Karpas-422 (cell line): ENCODE data around the gene SLTM. TPM values are rescaled to one million over a fixed set of nuclear protein-coding genes. Genes with fewer than 3 reads are reported as not detected.

Source experiments
- DNase-seq: peaks from one replicate; pipeline ENCODE4 v3.0.0-alpha.2; 2015
- H2AFZ ChIP-seq: fragments of 200-600 bp; sonication (generic); 2 replicates; pipeline ENCODE4 v1.6.1; 2014; ENCODE audit warnings: antibody characterized with exemption, low read length, mixed read lengths
- H3K27ac ChIP-seq: fragments of 200-600 bp; sonication (generic); 2 replicates; pipeline ENCODE4 v1.5.1; 2014; ENCODE audit warnings: mild to moderate bottlenecking, low read length, moderate library complexity
- H3K27me3 ChIP-seq: fragments of 200-600 bp; sonication (generic); 2 replicates; pipeline ENCODE4 v1.6.1; 2014; ENCODE audit warnings: low read length, mixed read lengths
- H3K36me3 ChIP-seq: fragments of 200-600 bp; sonication (generic); 2 replicates; pipeline ENCODE4 v1.6.1; 2014; ENCODE audit warnings: low read length, mixed read lengths; ENCODE audit not compliant: insufficient read depth
- H3K4me1 ChIP-seq: fragments of 200-600 bp; sonication (generic); 2 replicates; pipeline ENCODE4 v1.6.1; 2014; ENCODE audit warnings: mild to moderate bottlenecking, low read length, mixed read lengths
- H3K4me2 ChIP-seq: fragments of 200-600 bp; sonication (generic); 2 replicates; pipeline ENCODE4 v1.6.1; 2014; ENCODE audit warnings: low read length, low read depth, mild to moderate bottlenecking; ENCODE audit not compliant: poor library complexity, severe bottlenecking
- H3K4me3 ChIP-seq: fragments of 200-600 bp; sonication (generic); 2 replicates; pipeline ENCODE4 v1.5.1; 2014; ENCODE audit warnings: mild to moderate bottlenecking, antibody characterized with exemption, low read length, mixed read lengths
- H3K79me2 ChIP-seq: fragments of 200-600 bp; sonication (generic); 2 replicates; pipeline ENCODE4 v1.6.1; 2014; ENCODE audit warnings: mild to moderate bottlenecking, low read length, mixed read lengths
- H3K9ac ChIP-seq: fragments of 200-600 bp; sonication (generic); 2 replicates; pipeline ENCODE4 v1.6.0; 2014; ENCODE audit warnings: low read length
- H3K9me2 ChIP-seq: fragments of 200-600 bp; sonication (generic), shearing (Covaris generic); replicated peaks from 2 replicates; pipeline ENCODE4 v1.6.0; 2014; ENCODE audit warnings: mild to moderate bottlenecking, low read length, moderate library complexity; ENCODE audit not compliant: insufficient read depth
- H3K9me3 ChIP-seq: fragments of 300-700, 200-600 bp; sonication (generic); 2 replicates; pipeline ENCODE4 v1.6.1; 2014; ENCODE audit warnings: low read length, mixed read lengths
- H4K20me1 ChIP-seq: fragments of 200-600 bp; sonication (generic); 2 replicates; pipeline ENCODE4 v1.6.1; 2014; ENCODE audit warnings: mild to moderate bottlenecking, antibody characterized with exemption, low read length, low read depth; ENCODE audit not compliant: insufficient read depth
- total RNA-seq: library from RNA; depleted of rRNA; stranded (reverse); fragments of >200 nt; shearing (Covaris generic); gene quantifications from 2 replicates; pipeline ENCODE4 v1.2.3, GENCODE V29; 2014; ENCODE audit warnings: low replicate concordance; rRNA removed

The SLTM gene
- total RNA-seq, result 119 and 153 TPM in 2 replicates

DNA sequence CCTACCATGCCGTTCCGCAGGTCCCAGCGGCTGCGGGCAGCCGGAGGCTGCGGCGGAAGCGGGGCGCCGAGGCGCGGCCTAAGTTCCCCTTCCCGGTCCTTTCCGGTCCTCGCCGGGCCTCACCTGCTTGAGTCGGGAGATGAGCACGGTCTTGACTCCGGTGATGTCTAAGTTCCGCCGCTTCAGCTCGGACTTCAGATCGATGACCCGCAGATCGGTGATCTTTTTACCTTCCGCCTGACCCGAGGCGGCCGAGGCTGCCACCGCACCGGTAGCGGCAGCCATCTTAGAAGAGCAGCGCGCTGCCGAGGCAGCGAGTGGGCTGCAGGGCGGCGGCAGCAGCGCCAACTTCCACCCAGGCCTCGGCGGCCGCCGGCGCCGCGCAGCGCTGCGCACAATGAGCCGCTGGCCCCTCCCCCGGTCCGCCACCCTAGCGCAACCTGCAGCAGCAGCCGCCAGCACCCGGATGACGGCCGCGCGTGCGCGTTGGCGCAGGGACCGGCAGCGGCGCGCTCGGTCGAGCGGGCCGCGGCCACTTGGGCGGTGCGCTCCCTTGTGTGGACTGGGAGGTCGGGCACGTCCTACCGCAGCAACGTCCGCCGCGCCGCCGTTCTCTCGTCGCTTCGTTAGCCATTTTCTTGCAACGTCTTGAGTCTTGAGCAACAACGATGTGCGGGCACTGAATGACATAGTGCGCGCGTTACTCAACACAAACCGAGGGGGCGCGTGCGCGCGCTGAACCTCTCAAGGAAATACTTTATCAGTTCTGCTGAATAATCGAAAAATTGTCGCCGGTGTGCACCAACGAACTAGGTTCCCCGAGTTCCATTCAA lies at the start of gene SLTM:
SLTM (minus strand) TSS at position 399 of the 833 bp plus-strand sequence; CDS start at position 285, 114 bp downstream.
- Histone ChIP-seq H3K9ac (peak within 1 kb of the TSS; percentile 93), H3K27me3 (no peaks in the 10 kb centered on the region), H3K79me2 (peaks cover 48% of the 10 kb centered on the region), H3K4me1 (peaks cover 23% of the 10 kb centered on the region), H3K27ac (peak within 1 kb of the TSS; percentile 92), H3K9me2 (no peaks in the 10 kb centered on the region), H2AFZ (peak within 1 kb of the TSS; percentile 85), H3K36me3 (peaks cover 18% of the 10 kb centered on the region; the same call in 1 of the 2 replicates), H3K9me3 (no peaks in the 10 kb centered on the region), H4K20me1 (no peaks in the 10 kb centered on the region), H3K4me2 (peak within 1 kb of the TSS; percentile 98), H3K4me3 (peak within 1 kb of the TSS; percentile 95)
- peak; percentile 96 for DNase-seq

DNA sequence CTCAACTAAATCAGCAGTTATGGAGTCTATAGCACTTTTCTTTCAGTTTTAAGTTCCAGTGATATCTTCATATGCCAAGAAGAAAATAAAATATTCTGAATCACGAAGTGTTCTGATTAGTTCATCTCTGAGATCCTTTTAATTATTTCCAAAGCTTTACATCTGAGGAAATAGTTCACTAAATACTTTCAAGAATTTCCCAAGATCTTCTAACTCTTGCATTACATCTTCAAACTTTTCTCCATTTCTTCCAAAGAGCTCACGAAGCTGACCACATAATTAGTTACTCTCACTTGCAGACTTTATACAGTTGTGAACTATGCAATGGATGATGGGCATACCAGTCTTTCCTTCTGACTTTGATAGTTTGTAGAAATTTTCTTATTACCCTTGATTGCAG lies 49.8 kb upstream of the SLTM start:
- Histone ChIP-seq H3K27ac (no peak overlapping the region), H3K4me2 (no peak overlapping the region), H2AFZ (no peak overlapping the region), H3K4me3 (no peak overlapping the region), H3K4me1 (peaks cover 40% of the 10 kb centered on the region), H3K36me3 (no peaks in the 10 kb centered on the region), H4K20me1 (peaks cover 2% of the 10 kb centered on the region; the same call in 1 of the 2 replicates), H3K9me3 (no peaks in the 10 kb centered on the region), H3K9ac (no peak overlapping the region), H3K79me2 (peaks cover 7% of the 10 kb centered on the region), H3K27me3 (no peaks in the 10 kb centered on the region), H3K9me2 (no peaks in the 10 kb centered on the region)
- DNase-seq, result no peak

DNA sequence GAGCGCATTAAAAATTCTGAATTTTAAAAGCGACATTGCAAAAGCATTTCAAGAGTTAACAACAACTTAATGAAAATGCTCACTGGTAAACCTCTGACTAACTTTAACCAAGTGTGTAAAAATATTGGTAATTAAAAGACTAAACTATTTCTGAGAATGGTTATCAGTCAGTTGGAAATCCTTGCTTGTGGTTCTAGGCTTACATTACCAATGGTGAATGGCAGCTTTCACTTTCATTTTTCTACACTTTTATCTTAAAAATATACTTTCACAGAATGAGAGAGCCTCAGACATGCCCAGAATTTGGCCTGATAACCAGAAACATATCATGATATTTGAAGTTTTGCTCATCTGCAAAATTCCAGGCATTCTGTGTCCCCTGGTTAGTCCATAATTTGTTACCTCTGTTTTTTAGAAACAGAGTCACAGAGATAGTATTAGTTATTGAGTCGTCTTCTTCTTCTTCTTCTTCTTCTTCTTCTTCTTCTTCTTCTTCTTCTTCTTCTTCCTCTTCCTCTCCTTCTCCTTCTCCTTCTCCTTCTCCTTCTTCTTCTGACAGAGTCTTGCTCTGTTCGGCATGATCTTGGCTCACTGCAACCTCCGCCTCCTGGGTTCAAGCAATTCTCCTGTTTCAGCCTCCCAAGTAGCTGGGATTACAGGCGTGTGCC lies 48.5 kb upstream of the SLTM start:
- Histone ChIP-seq H3K4me2 (peak overlapping the region; percentile 68), H3K4me3 (no peak overlapping the region), H2AFZ (no peak overlapping the region)

DNA sequence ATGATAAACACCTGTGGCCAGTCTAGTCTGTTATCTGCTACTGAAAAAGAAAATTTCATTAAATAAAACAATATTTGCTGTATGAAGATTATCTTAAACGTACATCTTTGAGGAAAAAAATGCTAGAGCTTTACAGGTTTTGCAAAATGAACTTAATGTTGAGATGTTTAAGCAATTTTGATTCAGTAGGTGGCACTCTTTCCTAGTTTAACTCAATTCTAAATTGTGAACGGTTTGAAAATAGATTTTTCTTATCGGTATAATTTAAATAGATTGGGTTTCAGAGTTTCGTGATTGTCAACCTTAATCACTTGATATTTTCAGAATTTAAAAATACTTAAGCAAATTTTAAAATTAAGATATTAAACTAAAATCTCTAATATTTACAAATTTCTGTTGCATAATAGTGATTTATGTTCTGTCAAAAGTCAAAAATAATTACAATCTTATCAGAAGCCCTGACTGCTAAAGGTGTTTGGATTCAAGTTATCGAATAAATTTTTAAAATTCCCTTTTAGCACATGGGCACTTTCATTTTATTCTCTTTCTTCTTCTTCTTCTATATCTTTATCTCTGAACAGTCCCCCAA lies 47.0 kb upstream of the SLTM start:
- DNase-seq, result peak; percentile 83
- H3K27ac ChIP-seq, result peak overlapping the region; percentile 75
- peak overlapping the region; percentile 68 for H3K4me2 ChIP-seq
- H3K4me3 ChIP-seq, result peak overlapping the region; percentile 49
- H3K79me2 ChIP-seq, result no peaks in the 10 kb centered on the region
- no peaks in the 10 kb centered on the region for H4K20me1 ChIP-seq
- H3K36me3 ChIP-seq, result no peaks in the 10 kb centered on the region
- peak overlapping the region; percentile 8; the same call in 1 of the 2 replicates for H2AFZ ChIP-seq
- no peaks in the 10 kb centered on the region for H3K9me2 ChIP-seq
- peaks cover 44% of the 10 kb centered on the region for H3K4me1 ChIP-seq
- H3K9me3 ChIP-seq, result no peaks in the 10 kb centered on the region
- H3K27me3 ChIP-seq, result no peaks in the 10 kb centered on the region
- H3K9ac ChIP-seq, result peak overlapping the region; percentile 37; the same call in 1 of the 2 replicates

More for the DNA sequence above, 48.5 kb upstream of the SLTM start:
- Histone ChIP-seq H3K9me2 (no peaks in the 10 kb centered on the region), H3K9me3 (no peaks in the 10 kb centered on the region), H3K4me1 (peaks cover 37% of the 10 kb centered on the region), H3K36me3 (no peaks in the 10 kb centered on the region), H3K79me2 (no peaks in the 10 kb centered on the region), H3K27ac (no peak overlapping the region), H3K9ac (no peak overlapping the region), H4K20me1 (no peaks in the 10 kb centered on the region), H3K27me3 (no peaks in the 10 kb centered on the region)
- no peak for DNase-seq

DNA sequence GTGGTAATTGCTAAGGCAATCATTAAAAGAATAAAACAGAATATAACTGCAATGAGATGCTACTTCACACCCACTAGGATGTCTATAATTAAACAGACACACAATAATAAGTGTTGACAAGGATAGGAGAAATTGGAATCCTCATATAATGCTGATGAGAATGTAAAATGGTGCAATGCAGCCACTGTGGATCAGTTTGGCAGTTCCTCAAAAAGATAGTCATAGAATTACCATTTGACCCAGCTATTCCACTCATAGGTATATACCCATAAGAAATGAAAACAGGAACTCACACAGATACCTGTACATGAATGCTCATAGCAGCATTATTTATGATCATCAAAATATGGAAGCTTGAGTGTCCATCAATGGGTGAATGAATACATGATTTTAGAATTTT lies 44.4 kb upstream of the SLTM start:
- H3K4me1 ChIP-seq, result peaks cover 61% of the 10 kb centered on the region
- no peak overlapping the region for H3K27ac ChIP-seq

DNA sequence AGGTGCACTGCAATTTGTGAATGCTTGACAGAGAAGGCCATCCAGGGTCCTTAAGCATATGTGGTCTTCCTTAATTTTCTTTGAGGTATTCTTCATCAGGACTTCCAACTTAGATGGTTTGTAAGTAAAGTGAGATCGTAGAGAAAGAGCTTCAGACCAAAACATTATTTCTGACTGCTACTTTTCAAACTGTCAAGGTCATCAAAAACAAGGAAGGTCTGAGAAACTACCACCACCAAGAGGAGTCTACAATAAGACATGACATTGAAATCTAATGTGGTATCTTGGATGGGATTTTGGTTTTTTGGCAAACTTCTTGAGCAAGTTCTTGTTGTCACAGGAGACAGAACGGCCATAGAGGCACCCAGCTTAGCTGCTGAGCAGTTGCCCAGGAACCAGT lies 34.0 kb upstream of the SLTM start:
- Histone ChIP-seq H3K4me2 (no peak overlapping the region), H3K27me3 (no peaks in the 10 kb centered on the region), H3K9me2 (no peaks in the 10 kb centered on the region), H3K4me1 (no peaks in the 10 kb centered on the region), H3K4me3 (no peak overlapping the region), H3K36me3 (no peaks in the 10 kb centered on the region), H2AFZ (no peak overlapping the region), H3K9ac (no peak overlapping the region), H3K9me3 (no peaks in the 10 kb centered on the region), H3K79me2 (no peaks in the 10 kb centered on the region), H3K27ac (no peak overlapping the region), H4K20me1 (no peaks in the 10 kb centered on the region)
- no peak for DNase-seq

More for the DNA sequence above, 44.4 kb upstream of the SLTM start:
- H3K79me2 ChIP-seq, result no peaks in the 10 kb centered on the region
- H3K36me3 ChIP-seq, result no peaks in the 10 kb centered on the region
- no peaks in the 10 kb centered on the region for H3K9me2 ChIP-seq
- no peak for DNase-seq
- no peaks in the 10 kb centered on the region for H3K9me3 ChIP-seq
- H3K27me3 ChIP-seq, result no peaks in the 10 kb centered on the region
- no peak overlapping the region for H3K9ac ChIP-seq
- H4K20me1 ChIP-seq, result no peaks in the 10 kb centered on the region
- H3K4me3 ChIP-seq, result no peak overlapping the region
- no peak overlapping the region for H2AFZ ChIP-seq
- H3K4me2 ChIP-seq, result no peak overlapping the region

DNA sequence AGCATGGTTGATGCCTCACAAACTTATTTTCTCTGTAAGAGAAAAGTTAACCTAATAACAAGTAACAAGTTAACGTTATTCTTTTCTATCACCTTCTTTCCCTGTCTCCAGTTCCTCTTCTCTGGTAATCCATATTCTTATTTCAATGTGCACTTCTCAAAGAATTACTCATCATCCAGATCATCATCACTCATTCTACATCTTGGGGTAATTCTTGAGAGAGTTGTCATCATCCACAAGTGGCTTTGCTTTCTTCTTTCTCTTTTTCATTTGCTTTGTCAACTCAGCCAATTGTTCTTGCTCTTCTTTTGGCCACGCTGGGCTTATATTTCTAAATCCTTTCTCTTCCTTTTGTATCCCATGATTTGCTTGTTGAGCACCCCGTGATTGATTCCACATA lies 33.2 kb upstream of the SLTM start:
- Histone ChIP-seq H3K9ac (no peak overlapping the region), H3K79me2 (no peaks in the 10 kb centered on the region), H3K9me3 (no peaks in the 10 kb centered on the region), H4K20me1 (no peaks in the 10 kb centered on the region), H3K27me3 (no peaks in the 10 kb centered on the region), H3K9me2 (no peaks in the 10 kb centered on the region), H3K4me1 (no peaks in the 10 kb centered on the region), H3K36me3 (no peaks in the 10 kb centered on the region), H3K27ac (no peak overlapping the region), H3K4me2 (no peak overlapping the region), H3K4me3 (no peak overlapping the region), H2AFZ (no peak overlapping the region)
- no peak for DNase-seq
